HG03575 (cell line): ENCODE data around the gene VASH1.

Experiments
- ATAC-seq: cut with Tn5 transposase; IDR thresholded peaks from one replicate; pipeline ENCODE4 v1.9.1; 2021; ENCODE audit not compliant: unreplicated experiment, insufficient number of reproducible peaks, low FRiP score; ENCODE audit errors: extremely low read depth

The VASH1 gene

DNA sequence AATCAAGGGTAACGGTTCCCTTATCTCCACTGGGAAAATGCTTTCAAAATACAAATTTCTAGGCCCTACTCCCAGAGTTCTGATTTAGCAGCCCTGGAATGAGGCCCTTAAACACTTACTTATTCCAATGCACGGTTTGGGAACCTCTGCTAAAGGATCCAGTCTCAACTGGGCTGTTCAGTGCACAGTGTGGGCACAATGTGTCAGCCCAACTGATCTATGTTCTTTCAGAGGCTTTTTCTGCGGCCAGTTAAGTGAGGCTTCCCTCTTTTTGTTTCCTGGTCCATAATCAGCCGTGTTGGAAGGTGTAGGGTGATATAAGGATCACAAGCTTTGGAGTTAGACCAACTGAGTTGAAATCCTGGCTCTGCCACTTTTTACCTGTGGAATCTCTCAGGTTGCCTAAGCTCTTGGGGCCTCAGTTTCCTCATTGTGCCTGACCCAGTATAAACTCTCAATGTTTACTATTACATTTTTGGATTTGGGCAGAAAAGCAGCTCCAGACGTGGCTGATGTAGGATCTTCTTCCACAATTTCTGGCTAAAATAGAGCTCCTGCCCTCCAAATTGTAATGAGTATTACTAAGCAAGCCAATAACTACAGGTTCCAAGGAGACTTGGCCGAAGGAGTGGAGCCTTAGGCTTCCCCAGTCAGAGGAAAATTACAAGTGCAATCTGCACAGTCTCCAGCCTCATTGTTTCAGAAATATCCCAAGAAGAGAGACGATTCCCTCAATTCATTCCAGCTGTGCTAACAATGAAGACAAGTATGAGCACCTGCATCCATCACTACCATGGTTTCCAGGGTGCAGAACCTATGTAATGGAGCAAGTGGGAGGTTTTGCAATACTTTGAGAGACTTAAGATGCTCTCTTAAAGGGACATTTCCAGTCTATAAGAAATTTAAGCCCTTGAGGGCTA, 53.7 kb downstream of the VASH1 start:
- no peak for ATAC-seq

DNA sequence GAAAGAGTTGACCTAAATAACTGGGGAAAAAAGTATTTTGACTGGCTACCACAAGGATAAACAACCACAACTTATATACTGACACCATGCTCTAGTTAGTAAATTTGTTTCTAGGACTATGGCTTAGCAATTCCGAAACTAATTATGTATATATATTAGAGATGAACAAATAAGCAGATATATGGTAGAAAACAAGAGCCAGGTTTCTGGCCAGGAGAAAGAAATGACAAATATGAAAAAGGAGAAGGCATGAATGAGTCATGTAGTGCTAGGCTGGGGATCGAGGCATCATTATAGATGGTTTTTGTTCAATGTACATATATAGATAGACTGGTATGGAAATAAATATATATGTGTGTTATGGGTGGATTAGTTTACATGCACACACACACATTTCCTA, 59.4 kb downstream of the VASH1 start:
- ATAC-seq = no peak

DNA sequence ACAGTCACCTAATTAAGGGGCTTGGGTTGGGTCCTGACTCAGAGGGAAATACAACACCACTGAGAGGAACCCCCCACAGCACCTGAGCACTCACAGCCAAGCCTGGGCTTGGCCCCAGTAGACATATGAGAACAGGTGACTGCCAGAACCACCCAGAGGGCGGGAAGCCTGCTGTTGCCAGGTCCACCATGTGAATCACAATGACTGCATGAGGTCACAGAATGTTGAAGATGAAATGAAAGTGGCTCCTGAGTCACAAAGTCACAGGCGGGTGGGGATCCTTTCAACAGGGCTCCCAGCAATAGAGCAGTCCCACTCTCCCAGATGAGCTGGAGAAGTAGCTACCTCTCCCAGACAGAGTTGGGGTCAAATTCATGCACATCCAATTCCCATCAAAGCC, 64.9 kb downstream of the VASH1 start, which contains the start of gene LRRC74A:
Gene LRRC74A (plus strand): TSS at position 287 of the 400 bp plus-strand sequence. CDS start 290 bp downstream, outside the sequence.
- ATAC-seq = no peak

DNA sequence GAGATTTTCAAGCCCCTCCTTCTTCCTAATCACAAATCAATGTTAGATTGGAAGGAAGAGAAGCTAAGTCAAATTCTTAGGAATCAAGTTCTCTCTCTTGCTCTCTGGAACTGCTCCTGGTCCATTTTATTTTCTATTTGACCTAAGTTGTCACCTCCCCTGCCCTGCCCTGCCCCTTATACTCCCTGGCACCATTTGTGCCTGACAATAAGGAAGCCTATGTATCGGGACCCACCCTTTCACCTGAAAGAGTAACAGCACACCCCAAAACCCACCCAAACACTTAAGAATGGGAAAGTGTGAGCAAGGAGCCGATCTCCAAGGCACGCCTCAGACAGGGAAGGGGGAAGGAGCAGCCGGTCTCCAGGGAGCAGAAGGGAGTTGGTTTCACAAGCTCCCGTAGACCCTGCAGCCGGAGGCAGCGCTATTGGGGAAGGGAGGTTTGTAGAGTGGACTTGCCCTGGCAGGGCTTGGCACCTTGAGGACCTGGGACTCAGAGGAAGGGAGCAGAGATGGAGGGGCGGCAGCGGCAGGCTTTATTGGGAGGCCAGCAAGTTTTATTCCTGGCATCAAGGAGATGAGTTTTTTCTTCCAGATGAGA, 66.5 kb downstream of the VASH1 start:
- ATAC-seq = no peak

- ATAC-seq = no peak
Measured at GRCh38 chr14:76828339-76829012, 67.2 kb downstream of the VASH1 start.

DNA sequence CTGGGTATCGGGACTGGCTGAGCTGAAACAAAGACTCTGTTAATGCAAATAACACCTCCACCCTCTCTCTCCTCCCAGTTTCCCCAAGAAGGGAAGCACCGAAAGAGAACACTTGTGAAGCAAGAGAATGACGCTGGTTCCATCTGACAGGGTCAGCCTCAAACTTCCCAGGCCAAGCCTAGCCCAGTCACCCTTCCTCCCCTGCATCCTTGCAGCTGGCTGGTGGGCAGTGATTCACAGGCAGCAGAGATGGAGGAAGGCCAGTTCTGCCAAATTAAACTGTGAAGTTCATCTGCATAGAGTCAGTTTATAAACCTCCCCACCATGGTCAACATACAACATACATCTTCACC, 67.7 kb downstream of the VASH1 start:
- no peak for ATAC-seq

DNA sequence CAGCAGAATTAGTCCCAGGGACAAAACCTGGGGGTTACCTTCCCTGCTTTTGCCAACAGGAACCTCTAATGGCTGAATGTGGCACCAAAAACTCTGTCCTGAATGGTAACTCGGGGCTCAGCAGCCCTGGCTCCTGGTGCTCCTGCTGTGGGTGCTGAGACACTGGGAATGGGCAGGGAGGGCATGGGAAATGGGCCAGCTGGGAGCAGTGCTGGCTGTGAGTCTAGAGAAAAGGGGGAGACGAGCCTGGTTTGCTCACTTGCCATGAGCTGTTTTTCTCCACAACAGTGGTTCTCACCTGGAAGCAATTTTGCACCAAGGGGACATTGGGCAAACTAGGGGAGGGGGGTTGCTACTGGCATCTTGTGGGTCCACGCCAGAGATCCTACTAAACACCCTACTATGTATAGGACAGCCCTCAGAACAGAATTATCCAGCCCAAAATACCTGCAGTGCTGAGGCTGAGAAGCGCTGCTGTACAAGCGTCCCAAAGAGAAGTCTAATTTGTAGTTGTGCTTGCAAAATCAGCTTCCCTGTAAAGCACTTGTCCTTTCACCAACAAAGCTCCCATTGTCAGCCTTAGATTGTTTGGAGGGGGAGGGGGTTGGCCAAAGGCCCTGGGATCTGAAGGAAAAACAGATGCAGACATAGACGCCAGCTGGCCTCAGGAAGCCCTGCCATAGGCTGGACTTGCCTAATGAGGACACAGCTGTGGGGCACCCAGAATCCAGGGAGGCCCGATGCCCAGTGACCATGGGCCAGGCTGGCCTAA, 68.6 kb downstream of the VASH1 start:
- no peak for ATAC-seq

DNA sequence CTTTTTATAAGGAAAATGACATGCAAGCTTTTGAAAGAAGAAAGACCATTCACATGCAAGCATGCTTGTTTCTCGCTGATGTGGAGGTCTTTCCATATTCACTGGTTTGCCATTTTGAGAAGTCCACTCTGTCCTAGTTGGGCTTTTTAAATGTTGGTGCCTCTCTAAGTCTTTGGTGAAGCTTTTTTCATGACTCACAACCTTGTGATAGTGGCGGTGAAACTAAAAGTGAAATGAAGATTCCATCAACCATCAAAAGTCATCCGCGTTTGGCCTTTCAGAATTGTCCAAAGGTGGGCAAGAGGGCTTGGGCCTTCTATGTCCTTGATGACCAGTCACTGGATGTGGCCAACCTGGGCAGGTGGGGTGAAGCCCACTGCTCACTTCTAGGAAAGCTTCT, 69.3 kb downstream of the VASH1 start:
- ATAC-seq = no peak

DNA sequence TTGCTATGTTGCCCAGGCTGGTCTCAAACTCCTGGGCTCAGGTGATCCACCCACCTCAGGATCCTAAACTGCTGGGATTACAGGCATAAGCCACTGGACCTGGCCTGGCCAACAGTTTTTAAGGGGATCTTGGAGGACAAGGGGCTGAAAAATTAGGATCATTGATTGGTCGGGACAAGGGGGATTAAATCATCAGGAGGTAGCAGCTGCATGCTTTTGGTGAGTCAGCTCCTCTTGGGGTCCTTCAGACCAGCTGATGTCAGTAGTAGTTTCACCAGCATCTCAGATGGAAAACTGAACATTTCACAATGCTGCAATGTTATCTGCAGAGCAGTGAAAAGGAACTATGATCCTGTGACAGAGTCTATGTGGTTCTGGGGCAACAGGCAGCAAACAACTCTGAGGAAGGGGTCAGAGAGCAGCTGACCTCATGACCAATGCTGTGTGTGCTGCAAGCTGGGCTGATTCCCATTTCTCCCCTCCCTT, 71.3 kb downstream of the VASH1 start:
- ATAC-seq = no peak
